HG02884 (cell line): ENCODE results near the gene TP73.
"Not testable (repeated sequence)": the region's sequence is repeated elsewhere in the genome, so short reads cannot be mapped to it uniquely, and the experiment has no call there.

Source experiments
- ATAC-seq: cut with Tn5 transposase; IDR thresholded peaks from one replicate; pipeline ENCODE4 v1.9.1; 2021; ENCODE audit warnings: mild to moderate bottlenecking, moderate library complexity; ENCODE audit not compliant: unreplicated experiment

Gene TP73

DNA sequence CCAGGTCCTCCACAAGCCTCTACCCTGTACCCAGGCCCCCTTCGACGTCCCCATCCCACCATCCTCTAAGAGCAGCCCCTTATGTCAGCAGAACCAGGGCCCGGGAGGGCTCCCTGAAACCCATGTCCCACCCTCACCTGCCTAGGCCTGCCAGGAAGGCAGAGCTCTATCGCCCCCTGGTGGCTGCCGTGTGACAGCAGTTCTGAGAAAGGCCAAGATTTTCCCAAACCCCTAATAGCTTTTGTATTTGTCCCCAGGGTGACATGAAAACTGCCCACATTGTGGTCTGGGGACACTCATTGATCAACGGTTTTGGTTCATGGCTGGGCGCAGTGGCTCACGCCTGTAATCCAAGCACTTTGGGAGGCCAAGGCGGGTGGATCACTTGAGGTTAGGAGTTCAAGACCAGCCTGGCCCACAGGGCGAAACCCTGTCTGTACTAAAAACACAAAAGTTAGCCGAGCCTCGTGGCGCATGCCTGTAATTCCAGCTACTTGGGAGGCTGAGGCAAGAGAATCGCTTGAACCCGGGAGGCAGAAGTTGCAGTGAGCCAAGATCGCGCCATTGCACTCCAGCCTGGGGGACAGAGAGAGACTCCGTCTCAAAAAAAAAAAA lies 72.2 kb downstream of the TP73 start:
- not testable (repeated sequence) for ATAC-seq

- no peak for ATAC-seq
These were observed 73.0 kb downstream of the TP73 start for GRCh38 chr1:3725366-3725765.

GRCh38 chr1:3727042-3727824 lies 74.9 kb downstream of the TP73 start:
- ATAC-seq = no peak

GRCh38 chr1:3727825-3728776 lies 75.8 kb downstream of the TP73 start:
- no peak for ATAC-seq

- no peak for ATAC-seq
These were observed 77.6 kb downstream of the TP73 start for GRCh38 chr1:3729594-3730542.

DNA sequence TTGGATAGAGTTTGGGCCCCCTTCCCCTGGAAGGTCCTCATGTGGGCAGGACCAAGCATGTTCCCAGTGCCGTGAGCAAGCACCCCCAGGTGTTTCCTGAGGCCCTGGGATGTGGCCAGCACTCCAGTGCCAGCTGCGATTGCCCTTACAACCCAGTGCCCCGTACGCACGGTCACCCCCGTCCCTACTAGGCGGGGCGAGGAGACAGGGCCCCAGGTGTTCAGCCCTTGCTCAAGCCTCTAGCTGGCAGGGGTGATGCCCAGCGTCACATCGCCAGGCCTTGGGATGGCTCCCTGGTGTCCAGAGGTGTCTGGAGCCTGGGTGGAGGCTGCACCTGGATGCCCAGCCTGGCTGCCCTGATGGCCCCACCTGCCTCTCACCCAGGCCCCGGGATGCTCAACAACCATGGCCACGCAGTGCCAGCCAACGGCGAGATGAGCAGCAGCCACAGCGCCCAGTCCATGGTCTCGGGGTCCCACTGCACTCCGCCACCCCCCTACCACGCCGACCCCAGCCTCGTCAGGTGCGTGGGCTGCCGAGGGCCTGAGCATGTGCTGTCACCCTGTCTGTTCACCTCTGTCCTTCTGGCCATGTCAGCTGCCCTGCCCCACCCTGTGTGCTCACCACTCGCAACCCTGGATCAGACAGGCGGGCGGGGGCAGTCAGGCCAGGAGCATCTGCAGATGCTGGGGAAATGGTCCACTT lies 78.4 kb downstream of the TP73 start:
- ATAC-seq = no peak

- ATAC-seq = no peak
These were observed 79.5 kb downstream of the TP73 start for GRCh38 chr1:3731583-3732433.

DNA sequence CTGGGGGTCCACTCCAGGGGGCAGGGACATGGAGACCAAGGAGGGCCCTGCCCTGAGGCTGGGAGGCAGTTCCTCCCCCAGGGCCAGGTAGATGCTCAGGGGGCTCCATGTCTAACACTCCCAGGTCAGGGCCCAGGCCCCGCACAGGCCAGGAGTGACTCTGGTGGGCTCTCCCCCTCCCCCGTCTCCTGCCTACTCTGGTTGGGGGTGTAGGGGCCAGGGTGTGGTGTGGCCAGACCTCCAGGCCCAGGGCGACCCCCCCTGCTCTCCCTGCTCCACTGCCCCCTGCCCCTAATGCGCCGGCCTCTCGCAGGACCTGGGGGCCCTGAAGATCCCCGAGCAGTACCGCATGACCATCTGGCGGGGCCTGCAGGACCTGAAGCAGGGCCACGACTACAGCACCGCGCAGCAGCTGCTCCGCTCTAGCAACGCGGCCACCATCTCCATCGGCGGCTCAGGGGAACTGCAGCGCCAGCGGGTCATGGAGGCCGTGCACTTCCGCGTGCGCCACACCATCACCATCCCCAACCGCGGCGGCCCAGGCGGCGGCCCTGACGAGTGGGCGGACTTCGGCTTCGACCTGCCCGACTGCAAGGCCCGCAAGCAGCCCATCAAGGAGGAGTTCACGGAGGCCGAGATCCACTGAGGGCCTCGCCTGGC lies 80.2 kb downstream of the TP73 start:
- no peak for ATAC-seq

- no peak for ATAC-seq
These were observed 81.0 kb downstream of the TP73 start for GRCh38 chr1:3733094-3733882.

DNA sequence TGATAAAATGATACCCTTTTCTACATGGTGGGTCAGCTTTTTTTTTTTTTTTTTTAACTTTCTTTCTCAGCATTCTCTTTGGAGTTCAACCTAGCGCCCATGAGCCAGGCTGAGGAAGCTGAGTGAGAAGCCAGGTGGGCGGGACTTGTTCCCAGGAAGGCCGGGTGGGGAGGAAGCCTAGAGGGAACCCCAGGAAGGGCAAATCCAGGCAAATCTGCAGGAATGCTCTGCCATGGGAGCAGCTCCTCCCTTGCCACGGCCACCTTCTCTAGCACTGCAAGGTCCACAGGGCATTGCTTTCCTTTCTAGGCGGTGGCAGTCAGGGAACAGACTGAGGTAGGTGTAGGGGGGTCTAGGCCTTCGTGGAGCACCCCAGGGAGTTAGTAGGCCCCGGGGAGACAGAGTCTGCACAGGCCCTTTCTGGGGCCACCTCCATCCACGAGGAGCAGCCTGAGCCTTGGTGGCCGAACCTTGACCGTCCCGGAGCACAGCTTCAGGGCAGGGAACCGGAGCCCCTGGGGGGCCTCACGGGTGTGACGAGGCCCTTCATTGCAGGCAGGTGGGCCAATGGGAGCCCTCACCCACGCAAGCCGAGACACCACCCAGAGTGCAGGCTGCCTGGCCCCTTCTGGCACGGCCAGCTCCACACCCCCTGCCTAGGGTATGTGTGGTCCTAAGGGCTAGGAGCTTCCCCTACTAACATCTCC lies 81.7 kb downstream of the TP73 start:
- ATAC-seq = no peak

DNA sequence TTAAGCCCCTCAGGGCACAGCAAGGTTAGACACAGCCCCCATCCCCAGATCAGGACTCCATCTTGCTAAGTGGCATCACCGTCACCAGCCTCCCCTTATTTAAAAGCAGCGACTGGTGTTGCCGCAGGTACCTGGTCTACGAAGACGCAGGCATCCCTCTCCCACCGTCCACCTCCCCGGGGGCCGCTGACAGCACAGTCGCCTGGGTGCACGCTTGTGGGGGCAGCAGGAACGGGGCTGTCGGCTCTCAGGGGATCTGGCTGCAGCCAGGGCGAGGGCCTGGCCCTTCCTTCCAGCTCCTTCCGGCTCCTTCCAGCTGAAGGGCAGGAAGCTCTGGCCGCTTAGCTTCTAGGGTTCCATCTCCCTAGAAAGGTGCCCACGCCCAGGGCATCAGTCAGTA lies 82.3 kb downstream of the TP73 start:
- ATAC-seq = no peak

DNA sequence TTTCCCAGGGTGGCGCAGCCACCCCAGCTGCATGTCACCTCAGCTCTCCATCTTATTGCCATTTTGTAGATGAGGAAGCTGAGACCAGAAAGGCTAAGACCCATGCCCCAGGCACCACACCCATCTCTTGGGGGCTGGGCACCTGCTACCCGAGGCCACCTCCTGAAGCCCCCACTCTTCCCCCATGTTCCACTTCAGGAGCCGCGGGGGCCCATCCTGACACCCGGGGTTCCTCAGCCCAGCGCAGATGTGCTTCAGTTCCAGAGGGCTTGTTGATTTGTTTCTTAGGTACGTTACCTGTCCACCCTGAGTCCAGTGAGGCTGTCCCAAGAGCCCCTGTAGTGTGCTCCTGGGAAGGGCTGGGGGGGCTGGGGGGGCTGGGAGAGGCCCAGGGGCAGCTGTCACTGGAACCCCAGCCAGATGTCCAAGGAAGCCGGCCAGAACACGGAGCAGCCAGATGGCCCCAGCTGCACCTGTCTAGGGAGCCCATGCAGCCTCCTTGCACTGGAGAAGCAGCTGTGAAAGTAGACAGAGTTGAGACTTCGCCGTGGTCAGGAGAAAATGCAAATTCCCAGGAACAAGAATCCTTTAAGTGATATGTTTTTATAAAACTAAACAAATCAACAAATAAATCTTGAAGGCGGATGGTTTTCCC lies 82.8 kb downstream of the TP73 start:
- ATAC-seq = no peak

DNA sequence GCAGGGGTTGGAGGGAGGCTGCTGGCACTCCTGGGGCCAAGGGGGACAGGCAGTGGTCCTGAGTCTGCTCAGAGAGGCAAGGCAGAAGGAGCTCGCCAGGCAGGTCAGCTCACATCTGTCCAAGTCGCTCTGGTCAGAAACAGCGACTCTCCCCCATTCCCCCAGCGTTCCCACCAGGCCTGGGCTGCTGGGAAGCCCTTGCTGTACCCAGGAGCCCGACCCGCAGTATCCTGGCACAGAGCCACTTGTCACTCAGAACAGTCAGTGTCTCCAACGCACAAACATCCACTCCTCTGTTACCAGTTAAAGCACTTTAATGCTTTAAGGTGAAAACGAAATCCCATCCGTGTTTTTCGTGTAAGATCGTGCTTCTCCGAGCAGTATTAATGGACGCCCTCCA lies 83.4 kb downstream of the TP73 start:
- no peak for ATAC-seq

- no peak for ATAC-seq
These were observed 83.8 kb downstream of the TP73 start for GRCh38 chr1:3736131-3736561.

DNA sequence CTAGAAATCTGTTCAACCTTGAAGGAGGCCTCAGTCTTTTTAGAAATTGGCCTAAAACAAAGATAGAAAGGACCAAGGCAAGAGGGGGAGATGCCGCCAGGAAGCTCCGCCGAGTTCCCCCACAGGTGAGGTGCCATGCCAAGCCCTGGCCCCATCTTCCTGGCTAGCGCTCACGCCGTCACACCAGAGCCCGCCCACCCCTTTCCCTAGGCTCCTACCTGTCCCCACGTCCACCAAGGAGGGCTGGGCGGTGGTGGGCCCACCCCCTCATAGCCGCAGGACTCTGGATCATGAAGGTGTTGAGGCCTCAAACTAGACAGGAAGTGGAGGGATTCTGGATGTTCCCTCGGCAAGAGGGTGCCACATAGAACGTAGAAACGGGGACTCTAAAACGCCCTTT lies 84.4 kb downstream of the TP73 start:
- no peak for ATAC-seq

GRCh38 chr1:3738943-3739342 lies 86.6 kb downstream of the TP73 start:
- no peak for ATAC-seq
